CD8-positive, alpha-beta memory T cell (primary cell): ENCODE measurements around the gene JAKMIP3. TPM values are rescaled to one million over a fixed set of nuclear protein-coding genes. Genes with fewer than 3 reads are reported as not detected.

ENCODE experiments used
- CTCF ChIA-PET: fragments of 350-600 bp; sonication (Branson Sonifier 250); formaldehyde crosslinking; loops from one replicate; lab custom pipeline; 2021; ENCODE audit warnings: antibody characterized with exemption; lab: Charles Lee
- POLR2A ChIA-PET: fragments of 350-600 bp; sonication (Branson Sonifier 250); formaldehyde crosslinking; loops from one replicate; lab custom pipeline; 2021; ENCODE audit warnings: antibody characterized with exemption; lab: Charles Lee
- DNase-seq, 5 donors: peaks; one replicate each; pipeline versions ENCODE4 v3.0.0 to v3.0.0-alpha.2; 2020 to 2022; ENCODE audit warnings: mixed read lengths in 1 of 5
- H3K27ac ChIP-seq: one replicate; pipeline ENCODE4 v1.7.0; 2013; ENCODE audit warnings: low read depth, mild to moderate bottlenecking, low read length, moderate library complexity
- H3K27me3 ChIP-seq: 2 replicates; pipeline ENCODE4 v1.7.0; 2013; ENCODE audit warnings: low read length, mild to moderate bottlenecking; ENCODE audit not compliant: insufficient read depth, poor library complexity, severe bottlenecking
- H3K36me3 ChIP-seq: 2 replicates; pipeline ENCODE4 v1.7.0; 2013; ENCODE audit warnings: mild to moderate bottlenecking, low read length, moderate library complexity; ENCODE audit not compliant: insufficient read depth
- H3K4me1 ChIP-seq: 2 replicates; pipeline ENCODE4 v1.7.0; 2013; ENCODE audit warnings: mild to moderate bottlenecking, low read length, moderate library complexity; ENCODE audit not compliant: insufficient read depth
- H3K4me3 ChIP-seq: 2 replicates; pipeline ENCODE4 v1.7.0; 2013; ENCODE audit warnings: mild to moderate bottlenecking, low read length
- H3K9me3 ChIP-seq: 2 replicates; pipeline ENCODE4 v1.7.0; 2013; ENCODE audit warnings: mild to moderate bottlenecking, low read length
- H3K27ac Mint-ChIP-seq, 8 donors: one replicate each; pipeline ENCODE4 v1.8.0; 2020 to 2021; ENCODE audit warnings: mixed read lengths in 8 of 8, mild to moderate bottlenecking in 6 of 8, inconsistent platforms in 3 of 8, moderate library complexity in 3 of 8
- H3K27me3 Mint-ChIP-seq, 2 donors: one replicate each; pipeline ENCODE4 v1.8.0; 2020 to 2021; ENCODE audit warnings: mixed read lengths in 2 of 2, mild to moderate bottlenecking in 1 of 2, moderate library complexity in 1 of 2
- H3K36me3 Mint-ChIP-seq, 3 donors: one replicate each; pipeline ENCODE4 v1.8.0; 2020 to 2021; ENCODE audit warnings: mixed read lengths in 3 of 3, inconsistent platforms in 1 of 3, mild to moderate bottlenecking in 1 of 3
- H3K4me1 Mint-ChIP-seq, 3 donors: one replicate each; pipeline ENCODE4 v1.8.0; 2020 to 2021; ENCODE audit warnings: mixed read lengths in 3 of 3, inconsistent platforms in 1 of 3, mild to moderate bottlenecking in 1 of 3
- H3K4me3 Mint-ChIP-seq, 7 donors: one replicate each; pipeline ENCODE4 v1.8.0; 2020 to 2021; ENCODE audit warnings: mixed read lengths in 7 of 7, mild to moderate bottlenecking in 6 of 7, moderate library complexity in 4 of 7, inconsistent platforms in 2 of 7
- H3K9me3 Mint-ChIP-seq, 5 donors: one replicate each; pipeline ENCODE4 v1.8.0; 2020 to 2022; ENCODE audit warnings: mixed read lengths in 5 of 5, mild to moderate bottlenecking in 3 of 5, moderate library complexity in 2 of 5, inconsistent platforms in 1 of 5
- polyA plus RNA-seq: library from polyadenylated mRNA; unstranded; fragments of 300-500 nt; fragmentation: Illumina TruSeq; gene quantifications from one replicate; pipeline ENCODE4 v1.2.3, GENCODE V29; 2021
- total RNA-seq, 2 experiments: library from RNA; stranded (reverse); gene quantifications; one replicate each; pipeline ENCODE4 v1.2.3, GENCODE V29; 2021

The JAKMIP3 gene
- total and polyA plus RNA-seq, 3 experiments from 2014 or later = 0.09 to 0.13 TPM; not detected in 1

GRCh38 chr10:132110111-132110521, 44.4 kb downstream of the JAKMIP3 start:
- Histone ChIP-seq H3K27me3 (no peaks in the 10 kb centered on the region), H3K4me1 (no peaks in the 10 kb centered on the region), H3K36me3 (no peaks in the 10 kb centered on the region), H3K4me3 (no peak overlapping the region), H3K27ac (no peak overlapping the region), H3K9me3 (no peaks in the 10 kb centered on the region)
- CTCF ChIA-PET = no interaction called here
- Mint-ChIP-seq H3K9me3 (no peaks in the 10 kb centered on the region), H3K27me3 (peaks cover 0 to 4% of the 10 kb centered on the region in 2 donors), H3K36me3 (no peaks in the 10 kb centered on the region), H3K4me3 (no peak overlapping the region), H3K27ac (no peak overlapping the region), H3K4me1 (no peaks in the 10 kb centered on the region)
- no peak for DNase-seq
- POLR2A ChIA-PET = no interaction called here

GRCh38 chr10:132110713-132111112, 45.0 kb downstream of the JAKMIP3 start:
- no peak overlapping the region for H3K4me3 ChIP-seq
- Mint-ChIP-seq H3K36me3 (no peaks in the 10 kb centered on the region), H3K27me3 (peaks cover 0 to 4% of the 10 kb centered on the region in 2 donors), H3K9me3 (no peaks in the 10 kb centered on the region), H3K4me3 (no peak overlapping the region), H3K27ac (no peak overlapping the region), H3K4me1 (no peaks in the 10 kb centered on the region)
- CTCF ChIA-PET = no interaction called here
- DNase-seq = no peak
- H3K27me3 ChIP-seq = no peaks in the 10 kb centered on the region
- no peaks in the 10 kb centered on the region for H3K4me1 ChIP-seq
- H3K27ac ChIP-seq = no peak overlapping the region
- POLR2A ChIA-PET = no interaction called here
- H3K9me3 ChIP-seq = no peaks in the 10 kb centered on the region
- H3K36me3 ChIP-seq = no peaks in the 10 kb centered on the region

GRCh38 chr10:132111121-132111731, 45.5 kb downstream of the JAKMIP3 start:
- POLR2A ChIA-PET = no interaction called here
- DNase-seq = peak in 1 of 5 donors; percentile 29

GRCh38 chr10:132111871-132112341, 46.2 kb downstream of the JAKMIP3 start:
- Histone ChIP-seq H3K4me3 (no peak overlapping the region), H3K36me3 (no peaks in the 10 kb centered on the region), H3K4me1 (no peaks in the 10 kb centered on the region), H3K9me3 (no peaks in the 10 kb centered on the region), H3K27ac (no peak overlapping the region), H3K27me3 (no peaks in the 10 kb centered on the region)
- H3K4me1 Mint-ChIP-seq = no peaks in the 10 kb centered on the region
- CTCF ChIA-PET = no interaction called here
- H3K27me3 Mint-ChIP-seq = peaks cover 0 to 4% of the 10 kb centered on the region in 2 donors
- no peaks in the 10 kb centered on the region for H3K36me3 Mint-ChIP-seq
- H3K27ac Mint-ChIP-seq = no peak overlapping the region
- DNase-seq = peak in 1 of 5 donors; percentile 34
- H3K4me3 Mint-ChIP-seq = no peak overlapping the region
- H3K9me3 Mint-ChIP-seq = no peaks in the 10 kb centered on the region
- POLR2A ChIA-PET = no interaction called here

More at GRCh38 chr10:132111121-132111731, 45.5 kb downstream of the JAKMIP3 start:
- no peaks in the 10 kb centered on the region for H3K9me3 ChIP-seq
- Mint-ChIP-seq H3K4me3 (no peak overlapping the region), H3K27me3 (peaks cover 0 to 4% of the 10 kb centered on the region in 2 donors), H3K27ac (no peak overlapping the region), H3K9me3 (no peaks in the 10 kb centered on the region), H3K4me1 (no peaks in the 10 kb centered on the region), H3K36me3 (no peaks in the 10 kb centered on the region)
- no peaks in the 10 kb centered on the region for H3K4me1 ChIP-seq
- H3K27ac ChIP-seq = no peak overlapping the region
- H3K4me3 ChIP-seq = no peak overlapping the region
- no peaks in the 10 kb centered on the region for H3K36me3 ChIP-seq
- no peaks in the 10 kb centered on the region for H3K27me3 ChIP-seq
- CTCF ChIA-PET = no interaction called here

GRCh38 chr10:132112611-132113010, 46.9 kb downstream of the JAKMIP3 start:
- H3K27me3 Mint-ChIP-seq = peaks cover 0 to 4% of the 10 kb centered on the region in 2 donors
- H3K9me3 Mint-ChIP-seq = no peaks in the 10 kb centered on the region
- DNase-seq = peak in 1 of 5 donors; percentile 18
- Histone ChIP-seq H3K36me3 (no peaks in the 10 kb centered on the region), H3K4me1 (no peaks in the 10 kb centered on the region), H3K9me3 (no peaks in the 10 kb centered on the region), H3K27ac (no peak overlapping the region), H3K4me3 (no peak overlapping the region), H3K27me3 (no peaks in the 10 kb centered on the region)
- ChIA-PET CTCF (no interaction called here), POLR2A (no interaction called here)
- H3K4me3 Mint-ChIP-seq = no peak overlapping the region
- H3K4me1 Mint-ChIP-seq = no peaks in the 10 kb centered on the region
- no peak overlapping the region for H3K27ac Mint-ChIP-seq
- no peaks in the 10 kb centered on the region for H3K36me3 Mint-ChIP-seq

- no peak for DNase-seq
- Histone ChIP-seq H3K27ac (no peak overlapping the region), H3K4me1 (no peaks in the 10 kb centered on the region), H3K27me3 (no peaks in the 10 kb centered on the region), H3K4me3 (no peak overlapping the region), H3K9me3 (no peaks in the 10 kb centered on the region), H3K36me3 (no peaks in the 10 kb centered on the region)
- no peak overlapping the region for H3K27ac Mint-ChIP-seq
- ChIA-PET POLR2A (no interaction called here), CTCF (no interaction called here)
- peaks cover 0 to 4% of the 10 kb centered on the region in 2 donors for H3K27me3 Mint-ChIP-seq
- H3K36me3 Mint-ChIP-seq = no peaks in the 10 kb centered on the region
- no peaks in the 10 kb centered on the region for H3K4me1 Mint-ChIP-seq
- no peaks in the 10 kb centered on the region for H3K9me3 Mint-ChIP-seq
- no peak overlapping the region for H3K4me3 Mint-ChIP-seq
Measured at GRCh38 chr10:132113206-132113605, 47.5 kb downstream of the JAKMIP3 start.

- Histone ChIP-seq H3K27me3 (no peaks in the 10 kb centered on the region), H3K9me3 (no peaks in the 10 kb centered on the region), H3K4me3 (no peak overlapping the region), H3K36me3 (no peaks in the 10 kb centered on the region), H3K4me1 (no peaks in the 10 kb centered on the region), H3K27ac (no peak overlapping the region)
- no peaks in the 10 kb centered on the region for H3K36me3 Mint-ChIP-seq
- H3K27ac Mint-ChIP-seq = no peak overlapping the region
- H3K4me1 Mint-ChIP-seq = no peaks in the 10 kb centered on the region
- CTCF ChIA-PET = no interaction called here
- POLR2A ChIA-PET = no interaction called here
- peaks cover 0 to 2% of the 10 kb centered on the region in 2 donors for H3K27me3 Mint-ChIP-seq
- no peaks in the 10 kb centered on the region for H3K9me3 Mint-ChIP-seq
- no peak for DNase-seq
- H3K4me3 Mint-ChIP-seq = no peak overlapping the region
Measured at GRCh38 chr10:132113766-132114365, 48.1 kb downstream of the JAKMIP3 start.

GRCh38 chr10:132114953-132115520, 49.3 kb downstream of the JAKMIP3 start:
- Mint-ChIP-seq H3K36me3 (no peaks in the 10 kb centered on the region), H3K27ac (no peak overlapping the region), H3K27me3 (peaks cover 2% of the 10 kb centered on the region in 2 donors), H3K4me3 (no peak overlapping the region), H3K4me1 (no peaks in the 10 kb centered on the region), H3K9me3 (no peaks in the 10 kb centered on the region)
- Histone ChIP-seq H3K4me3 (no peak overlapping the region), H3K27me3 (no peaks in the 10 kb centered on the region), H3K4me1 (no peaks in the 10 kb centered on the region), H3K27ac (no peak overlapping the region), H3K9me3 (no peaks in the 10 kb centered on the region), H3K36me3 (no peaks in the 10 kb centered on the region)
- peak in 1 of 5 donors; percentile 13 for DNase-seq
- ChIA-PET CTCF (no interaction called here), POLR2A (no interaction called here)
